Measurements from ENCODE around the gene FOXP1.

FOXP1 gene

GRCh38 chr3:71109241-71109976, 474.1 kb downstream of the FOXP1 start:
- no peak for DNase-seq

- DNase-seq, result no peak
These were observed 475.6 kb downstream of the FOXP1 start for GRCh38 chr3:71107926-71108325.

- DNase-seq, result no peak
These were observed 478.6 kb downstream of the FOXP1 start for GRCh38 chr3:71104976-71105375.

- DNase-seq, result no peak
These were observed 479.0 kb downstream of the FOXP1 start for GRCh38 chr3:71104556-71104955.

GRCh38 chr3:71104121-71104541, 479.4 kb downstream of the FOXP1 start:
- no peak for DNase-seq

- DNase-seq, result no peak
These were observed 480.1 kb downstream of the FOXP1 start for GRCh38 chr3:71103430-71103921.

- no peak for DNase-seq
These were observed 481.2 kb downstream of the FOXP1 start for GRCh38 chr3:71102111-71102983.

GRCh38 chr3:71101626-71102025, 481.9 kb downstream of the FOXP1 start:
- no peak for DNase-seq

GRCh38 chr3:71101014-71101413, 482.5 kb downstream of the FOXP1 start:
- no peak for DNase-seq

GRCh38 chr3:71099997-71100719, 483.4 kb downstream of the FOXP1 start:
- peak; percentile 45 for DNase-seq

- no peak for DNase-seq
These were observed 486.0 kb downstream of the FOXP1 start for GRCh38 chr3:71097557-71097956.

- no peak for DNase-seq
These were observed 487.8 kb downstream of the FOXP1 start for GRCh38 chr3:71095511-71096291.

GRCh38 chr3:71094658-71095209, 488.8 kb downstream of the FOXP1 start:
- no peak for DNase-seq

- no peak for DNase-seq
These were observed 490.9 kb downstream of the FOXP1 start for GRCh38 chr3:71092665-71093064.

GRCh38 chr3:71090207-71090606, 493.3 kb downstream of the FOXP1 start:
- no peak for DNase-seq

- DNase-seq, result no peak
These were observed 494.2 kb downstream of the FOXP1 start for GRCh38 chr3:71089271-71089847.

- DNase-seq, result no peak
These were observed 494.8 kb downstream of the FOXP1 start for GRCh38 chr3:71088742-71089141.

- no peak for DNase-seq
These were observed 495.4 kb downstream of the FOXP1 start for GRCh38 chr3:71088019-71088708.

GRCh38 chr3:71087143-71088018, 496.1 kb downstream of the FOXP1 start:
- no peak for DNase-seq

- no peak for DNase-seq
These were observed 496.8 kb downstream of the FOXP1 start for GRCh38 chr3:71086777-71087142.
